ENCODE measurements around the gene PLK5.

GRCh38 chr19:1579222-1579621 is 55.3 kb downstream of the PLK5 start:
- TF ChIP-seq CTCF (conservative IDR thresholded peaks at IDR 0.05; ENCODE audit: low read length) (no peak), EZH2phosphoT487 (IDR thresholded peaks at IDR 0.05; ENCODE audit: borderline replicate concordance) (no peak)
